Measurements from ENCODE around the gene BRINP3.

DNA sequence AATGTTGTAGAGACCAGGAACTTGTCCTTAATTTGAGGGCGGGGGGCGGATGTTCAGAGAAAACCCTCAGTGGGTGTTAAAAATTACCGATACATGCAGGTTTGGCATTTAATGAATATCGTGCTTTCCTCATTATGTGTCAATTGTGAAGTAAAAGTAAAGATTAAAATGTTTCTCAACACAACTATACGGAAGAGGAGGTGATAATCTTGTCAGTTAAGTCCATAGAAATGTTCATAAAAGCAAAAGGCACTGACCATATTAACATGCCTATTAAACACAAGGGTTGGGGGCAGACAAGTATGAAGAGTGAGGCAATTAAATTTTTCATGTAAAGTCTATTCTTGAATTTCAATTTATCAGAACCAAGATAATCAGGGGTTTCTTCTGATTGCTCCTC lies 1.3 kb downstream of the BRINP3 start:
- TF ChIP-seq POLR2A (IDR thresholded peaks at IDR 0.05; ENCODE audit: low read length) (no peak), GATA1 (IDR thresholded peaks at IDR 0.05; ENCODE audit: low read depth, low read length) (no peak)

Data from erythroblast (primary cell).